Right lobe of liver (tissue), 6 donors: ENCODE data around the gene LCOR. TPM values are rescaled to one million over a fixed set of nuclear protein-coding genes. Genes with fewer than 3 reads are reported as not detected.

ENCODE experiments used
- ATAC-seq, 4 donors: fragments of 200-7000 bp; cut with Tn5 transposase; one replicate each; pipeline ENCODE4 v1.9.1; 2020; ENCODE audit warnings: mild to moderate bottlenecking in 4 of 4, moderate library complexity in 4 of 4
- DNase-seq, 3 donors: peaks; one replicate each; pipeline ENCODE4 v3.0.0-alpha.2; 2020
- H3K27ac ChIP-seq, 3 donors: fragments of 200-600 bp; one replicate each; pipeline ENCODE4 v1.8.0; 2022
- H3K27me3 ChIP-seq, 2 donors: fragments of 200-600 bp; one replicate each; pipeline ENCODE4 v1.8.0; 2022
- H3K36me3 ChIP-seq, 4 donors: fragments of 200-600 bp; sonication (generic) in 1 of 4; one replicate each; pipeline versions ENCODE4 v1.5.1 to v1.8.0; 2017 to 2022; ENCODE audit warnings: control low read depth in 1 of 4
- H3K4me1 ChIP-seq, 4 donors: fragments of 200-600 bp; sonication (generic) in 1 of 4; one replicate each; pipeline versions ENCODE4 v1.5.1 to v1.8.0; 2017 to 2022; ENCODE audit warnings: control low read depth in 1 of 4
- H3K4me3 ChIP-seq, 3 donors: fragments of 200-600 bp; one replicate each; pipeline ENCODE4 v1.8.0; 2022
- H3K9me3 ChIP-seq, 4 donors: fragments of 200-600 bp; sonication (generic) in 1 of 4; one replicate each; pipeline versions ENCODE4 v1.5.1 to v1.8.0; 2017 to 2022; ENCODE audit warnings: control low read depth in 1 of 4
- CTCF ChIP-seq, 4 donors: fragments of 200-600 bp in 3 of 4; fragments of 450-650 bp in 1 of 4; IDR thresholded peaks; one replicate each; pipeline versions ENCODE4 v1.5.1 to v1.8.0; 2016 to 2022; ENCODE audit warnings: antibody characterized with exemption in 4 of 4, mild to moderate bottlenecking in 2 of 4
- POLR2A ChIP-seq: fragments of 450-650 bp; IDR thresholded peaks from one replicate; pipeline ENCODE4 v1.6.1; 2017; ENCODE audit warnings: antibody characterized with exemption, mild to moderate bottlenecking
- WGBS: methylation state at CpG from one replicate; pipeline ENCODE4 v1.1.6; 2018; ENCODE audit warnings: low coverage, low lambda C conversion rate; ENCODE audit not compliant: insufficient coverage; ENCODE audit errors: missing lambda C conversion rate; 5-methylcytosine and 5-hydroxymethylcytosine counted together
- intact Hi-C, 2 donors: fragments of 100-400 bp; cut with DNase I; formaldehyde crosslinking; loops; one replicate each; pipeline versions ENCODE4 v1.11.2 to v1.14.1; 2022
- total RNA-seq, 6 experiments: library from RNA; depleted of rRNA in 2 of 6; stranded (reverse); fragments of >200 nt in 2 of 6; fragmentation: NEBNext Ultra II Directional in 3 of 6; extraction: Animal tissue kit (Norgen Biotek cat#: 25700) in 3 of 6; gene quantifications; one replicate each; pipeline versions ENCODE4 v1.1.0 to v1.2.4, GENCODE V29; 2016 to 2023
- donor health status: DM: no; HTN: yes; CAD: no.
- donor health status: DM: no; HTN: no; CAD: no.
- donor health status: DM: no; HTN: no; CAD: no.
- donor health status: DM: no; HTN: yes; CAD: no.
- donor health status: DM: no; HTN: yes; CAD: no.

The LCOR gene
- total RNA-seq, 6 experiments from 2014 or later: 8.6 to 16.3 (median 12.9) TPM

GRCh38 chr10:96830511-96831199, 1.4 kb upstream of the LCOR start:
- intact Hi-C loops: no loop called here
- TF ChIP-seq CTCF (IDR thresholded peaks at IDR 0.05): peak; percentile 86 to 88 (median 87)
- no peak for TF ChIP-seq POLR2A
- Histone ChIP-seq H3K27me3 (no peaks in the 10 kb centered on the region), H3K27ac (peak overlapping the region in 2 of 3 donors; percentile 58 to 87), H3K4me3 (no peak overlapping the region), H3K4me1 (peaks cover 0 to 16% (median 3%) of the 10 kb centered on the region in 4 donors), H3K36me3 (no peaks in the 10 kb centered on the region), H3K9me3 (no peaks in the 10 kb centered on the region)
- ATAC-seq (peak in 3 of 4 donors; percentile 12 to 36 (median 24)), DNase-seq (peak in 2 of 3 donors; percentile 31 to 73)
- 28% methylated on average over 16 of the region's 17 CpGs for WGBS

GRCh38 chr10:96831200-96831866, 765 bp upstream of the LCOR start:
- peak overlapping the region; percentile 58 to 88 (median 87) for H3K27ac ChIP-seq
- peaks cover 0 to 23% (median 5%) of the 10 kb centered on the region in 4 donors for H3K4me1 ChIP-seq
- no peaks in the 10 kb centered on the region for H3K9me3 ChIP-seq
- no peaks in the 10 kb centered on the region for H3K36me3 ChIP-seq
- TF ChIP-seq CTCF (IDR thresholded peaks at IDR 0.05): no peak
- TF ChIP-seq POLR2A: no peak
- H3K27me3 ChIP-seq: no peaks in the 10 kb centered on the region
- intact Hi-C loops: no loop called here
- ATAC-seq (no peak), DNase-seq (no peak)
- 10% methylated on average over 14 of the region's 14 CpGs for WGBS
- H3K4me3 ChIP-seq: peak overlapping the region; percentile 40 to 83 (median 60)

GRCh38 chr10:96832721-96833219, 672 bp downstream of the LCOR start:
- H3K27ac ChIP-seq: peak overlapping the region; percentile 73 to 90 (median 88)
- H3K27me3 ChIP-seq: no peaks in the 10 kb centered on the region
- TF ChIP-seq POLR2A (peak; percentile 46), CTCF (IDR thresholded peaks at IDR 0.05) (no peak)
- peak; percentile 89 to 91 (median 90) for DNase-seq
- under 1% methylated on average over 22 of the region's 72 CpGs for WGBS
- H3K36me3 ChIP-seq: no peaks in the 10 kb centered on the region
- H3K4me3 ChIP-seq: peak overlapping the region; percentile 70 to 83 (median 81)
- peak; percentile 66 to 81 (median 75) for ATAC-seq
- H3K4me1 ChIP-seq: peaks cover 0 to 29% (median 6%) of the 10 kb centered on the region in 4 donors
- no peaks in the 10 kb centered on the region for H3K9me3 ChIP-seq
- intact Hi-C loops: no loop called here

- H3K27ac ChIP-seq: peak overlapping the region; percentile 73 to 90 (median 88)
- no peaks in the 10 kb centered on the region for H3K27me3 ChIP-seq
- peak in 1 of 3 donors; percentile 58 for DNase-seq
- H3K9me3 ChIP-seq: no peaks in the 10 kb centered on the region
- intact Hi-C loops: no loop called here
- no peaks in the 10 kb centered on the region for H3K36me3 ChIP-seq
- H3K4me3 ChIP-seq: peak overlapping the region; percentile 70 to 83 (median 81)
- TF ChIP-seq POLR2A: no peak
- no peak for TF ChIP-seq CTCF (IDR thresholded peaks at IDR 0.05)
- H3K4me1 ChIP-seq: peaks cover 0 to 29% (median 6%) of the 10 kb centered on the region in 4 donors
- ATAC-seq: peak; percentile 2 to 7 (median 4)
- WGBS: under 1% methylated on average over 24 of the region's 46 CpGs
Observed at GRCh38 chr10:96833220-96834001, 1.3 kb downstream of the LCOR start.
